Measurements from ENCODE around the gene DNAJC13. TPM values are rescaled to one million over a fixed set of nuclear protein-coding genes. Genes with fewer than 3 reads are reported as not detected.

Gene DNAJC13
- total and polyA plus RNA-seq, 8 donors = 3.8 to 23.2 (median 11.6) TPM

- no peaks in the 10 kb centered on the region for H3K36me3 ChIP-seq
- H3K4me3 ChIP-seq = no peak overlapping the region
- no peak overlapping the region for H3K27ac ChIP-seq
- no peak for FAIRE-seq
- WGBS, 2 donors = 76 to 80% methylated on average over 4 of the region's 4 CpGs
- no peaks in the 10 kb centered on the region for H3K27me3 ChIP-seq
- DNase-seq = no peak
- no peaks in the 10 kb centered on the region for H3K9me3 ChIP-seq
- no peak for TF ChIP-seq CTCF (IDR thresholded peaks at IDR 0.05)
- H3K4me1 ChIP-seq = peaks cover 0 to 12% (median 0%) of the 10 kb centered on the region in 3 donors
- intact Hi-C loops (cut with DNase I) = no loop called here
- no peak for ATAC-seq
These were observed 11.5 kb upstream of the DNAJC13 start for GRCh38 chr3:132405609-132406299.

GRCh38 chr3:132406587-132406986 lies 10.7 kb upstream of the DNAJC13 start:
- no peak overlapping the region for H3K27ac ChIP-seq
- TF ChIP-seq CTCF (IDR thresholded peaks at IDR 0.05) = no peak
- DNase-seq = no peak
- no peak overlapping the region for H3K4me3 ChIP-seq
- H3K27me3 ChIP-seq = no peaks in the 10 kb centered on the region
- WGBS, 2 donors = 86 to 91% methylated on average over 2 of the region's 2 CpGs
- H3K36me3 ChIP-seq = no peaks in the 10 kb centered on the region
- H3K9me3 ChIP-seq = no peaks in the 10 kb centered on the region
- ATAC-seq = no peak
- H3K4me1 ChIP-seq = peaks cover 0 to 12% (median 0%) of the 10 kb centered on the region in 3 donors
- intact Hi-C loops (cut with DNase I) = no loop called here
- FAIRE-seq = no peak

- no peak for TF ChIP-seq CTCF (IDR thresholded peaks at IDR 0.05)
- WGBS, 2 donors = 89% methylated on average over 2 of the region's 2 CpGs
- H3K27me3 ChIP-seq = no peaks in the 10 kb centered on the region
- no peaks in the 10 kb centered on the region for H3K36me3 ChIP-seq
- H3K4me1 ChIP-seq = peaks cover 0 to 12% (median 0%) of the 10 kb centered on the region in 3 donors
- DNase-seq (no peak), ATAC-seq (no peak), FAIRE-seq (no peak)
- no peak overlapping the region for H3K27ac ChIP-seq
- H3K9me3 ChIP-seq = no peaks in the 10 kb centered on the region
- no peak overlapping the region for H3K4me3 ChIP-seq
- intact Hi-C loops (cut with DNase I) = no loop called here
These were observed 10.3 kb upstream of the DNAJC13 start for GRCh38 chr3:132407025-132407424.

GRCh38 chr3:132414841-132415240 lies 2.5 kb upstream of the DNAJC13 start:
- intact Hi-C loops (cut with DNase I) = no loop called here
- H3K36me3 ChIP-seq = no peaks in the 10 kb centered on the region
- H3K9me3 ChIP-seq = no peaks in the 10 kb centered on the region
- ATAC-seq = no peak
- no peak overlapping the region for H3K27ac ChIP-seq
- H3K4me3 ChIP-seq = no peak overlapping the region
- H3K4me1 ChIP-seq = peaks cover 10 to 14% (median 12%) of the 10 kb centered on the region in 3 donors
- no peak for FAIRE-seq
- DNase-seq = no peak
- no peaks in the 10 kb centered on the region for H3K27me3 ChIP-seq
- no peak for TF ChIP-seq CTCF (IDR thresholded peaks at IDR 0.05)
- 56 to 67% methylated on average over 1 of the region's 1 CpG for WGBS, 2 donors

GRCh38 chr3:132416161-132416560 lies 1.1 kb upstream of the DNAJC13 start:
- no peaks in the 10 kb centered on the region for H3K36me3 ChIP-seq
- no peak overlapping the region for H3K4me3 ChIP-seq
- H3K27me3 ChIP-seq = no peaks in the 10 kb centered on the region
- no peak overlapping the region for H3K27ac ChIP-seq
- ATAC-seq (no peak), DNase-seq (no peak), FAIRE-seq (no peak)
- intact Hi-C loops (cut with DNase I) = no loop called here
- peaks cover 10 to 14% (median 12%) of the 10 kb centered on the region in 3 donors for H3K4me1 ChIP-seq
- no peaks in the 10 kb centered on the region for H3K9me3 ChIP-seq
- no peak for TF ChIP-seq CTCF (IDR thresholded peaks at IDR 0.05)
- 52 to 55% methylated on average over 4 of the region's 4 CpGs for WGBS, 2 donors

Data from pancreas (tissue), 10 donors.